ENCODE results near the gene GPD2. TPM values are rescaled to one million over a fixed set of nuclear protein-coding genes. Genes with fewer than 3 reads are reported as not detected.

GPD2 gene
- total RNA-seq: 39.7 and 46.2 TPM in 2 replicates

GRCh38 chr2:156435718-156436496, at the start of gene GPD2:
Gene GPD2 (plus strand): TSS chr2:156436379. CDS start chr2:156476106, 39,727 bp downstream.

Other genes with a start within 250 kb of the GPD2 start
- gene NR4A2, start 103.7 kb upstream of the GPD2 start, total RNA-seq: 0.47 and 0.54 TPM in 2 replicates

All from mammary microvascular endothelial cell (primary cell).